ACC112 (cell line): ENCODE measurements around the gene ABHD10.

Experiments
- H2AFZ ChIP-seq: fragments of 200-600 bp; sonication (generic); one replicate; pipeline ENCODE4 v1.6.0; 2017; ENCODE audit warnings: antibody characterized with exemption, low read length; ENCODE audit not compliant: unreplicated experiment
- H3K27ac ChIP-seq: fragments of 200-600 bp; sonication (generic); 2 replicates; pipeline ENCODE4 v1.5.1; 2014; ENCODE audit warnings: low read depth, mild to moderate bottlenecking, antibody characterized with exemption, low read length, moderate library complexity
- H3K27me3 ChIP-seq: fragments of 200-600 bp; sonication (generic); 2 replicates; pipeline ENCODE4 v1.6.1; 2014; ENCODE audit warnings: mild to moderate bottlenecking, antibody characterized with exemption, low read length, moderate library complexity, mixed read lengths; ENCODE audit not compliant: insufficient read depth
- H3K36me3 ChIP-seq: fragments of 200-600 bp; sonication (generic); 2 replicates; pipeline ENCODE4 v1.6.1; 2016; ENCODE audit warnings: mild to moderate bottlenecking, antibody characterized with exemption, low read length, moderate library complexity, mixed read lengths; ENCODE audit not compliant: insufficient read depth
- H3K4me1 ChIP-seq: fragments of 200-600 bp; sonication (generic); one replicate; pipeline ENCODE4 v1.6.1; 2016; ENCODE audit warnings: low read length, mixed read lengths; ENCODE audit not compliant: insufficient read depth, unreplicated experiment, control insufficient read depth
- H3K4me3 ChIP-seq: fragments of 200-600 bp; sonication (generic); 2 replicates; pipeline ENCODE4 v1.5.1; 2014; ENCODE audit warnings: mild to moderate bottlenecking, low read depth, low read length
- H3K79me2 ChIP-seq: fragments of 200-600 bp; sonication (generic); one replicate; pipeline ENCODE4 v1.6.0; 2016; ENCODE audit warnings: low read length; ENCODE audit not compliant: control insufficient read depth, unreplicated experiment, insufficient read depth

Gene ABHD10

DNA sequence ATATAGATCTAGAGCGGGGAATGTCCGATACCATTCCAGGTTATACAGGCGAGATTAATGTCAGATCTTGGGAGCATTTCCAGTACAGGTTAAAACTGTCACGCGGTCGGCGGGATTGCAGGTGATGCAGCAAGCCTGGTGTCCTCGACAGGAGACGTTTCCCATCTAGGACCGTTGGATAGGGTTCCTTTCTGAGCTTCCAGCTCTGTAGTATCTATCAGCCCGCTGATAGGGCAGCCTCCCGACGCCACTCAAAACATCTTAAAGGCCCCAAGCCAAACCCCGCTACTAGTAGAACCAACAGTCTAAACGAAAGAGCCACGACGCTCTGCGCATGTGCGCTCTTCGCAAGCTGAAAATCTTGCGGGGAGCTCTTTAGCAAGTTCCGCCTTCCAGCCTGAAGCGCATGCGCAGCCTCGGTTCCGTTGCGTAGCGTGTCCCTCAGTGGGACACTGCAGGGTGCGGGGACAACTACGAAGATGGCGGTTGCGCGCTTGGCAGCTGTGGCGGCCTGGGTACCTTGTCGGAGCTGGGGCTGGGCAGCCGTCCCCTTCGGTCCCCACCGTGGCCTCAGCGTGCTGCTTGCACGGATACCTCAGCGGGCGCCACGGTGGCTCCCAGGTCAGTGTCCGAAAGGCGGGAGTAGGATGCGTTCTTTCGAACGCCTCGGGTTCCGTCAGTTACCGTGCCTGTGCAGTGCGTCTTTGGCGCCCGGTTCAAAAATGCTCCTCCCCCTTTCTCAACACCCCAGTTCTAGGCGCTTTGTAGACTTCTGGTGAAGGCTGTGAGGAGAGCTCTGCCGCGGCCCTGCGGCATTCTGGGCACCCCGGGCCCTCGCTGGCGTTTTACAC is at the start of gene ABHD10:
ABHD10 (plus strand) TSS at position 444 of the 851 bp plus-strand sequence; CDS start at position 480, 36 bp downstream.
- Histone ChIP-seq H3K4me1 (peaks cover 18% of the 10 kb centered on the region), H3K27ac (peak within 1 kb of the TSS; percentile 38; the same call in 1 of the 2 replicates), H3K4me3 (peak within 1 kb of the TSS; percentile 95), H3K27me3 (no peaks in the 10 kb centered on the region), H3K36me3 (peaks cover 11% of the 10 kb centered on the region), H2AFZ (peak within 1 kb of the TSS; percentile 96), H3K79me2 (peaks cover 43% of the 10 kb centered on the region)

DNA sequence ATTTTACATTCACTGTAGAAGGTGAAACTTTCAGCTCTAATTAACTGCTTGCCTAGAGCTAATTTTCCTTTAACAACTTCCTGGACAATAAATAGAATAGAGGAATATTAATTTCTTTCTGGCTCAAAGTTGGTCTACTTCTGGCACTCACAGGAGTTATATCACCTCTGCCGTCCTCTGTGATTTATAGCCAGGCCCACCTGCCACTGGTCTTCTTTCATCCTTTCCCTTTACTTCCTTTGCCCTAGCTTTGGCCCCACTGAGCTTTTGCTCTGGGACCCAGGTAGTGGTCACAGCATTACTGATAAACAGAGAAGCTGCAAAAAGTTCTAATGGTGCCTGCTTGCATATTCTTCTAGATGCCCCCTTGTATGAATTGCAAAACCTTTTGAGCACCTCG is 49.3 kb upstream of the ABHD10 start:
- no peaks in the 10 kb centered on the region for H3K27me3 ChIP-seq
- no peak overlapping the region for H3K4me3 ChIP-seq
- H3K36me3 ChIP-seq, result peaks cover 40% of the 10 kb centered on the region
- H3K4me1 ChIP-seq, result peaks cover 7% of the 10 kb centered on the region
- no peak overlapping the region for H3K27ac ChIP-seq
- no peak overlapping the region for H2AFZ ChIP-seq
- no peaks in the 10 kb centered on the region for H3K79me2 ChIP-seq

DNA sequence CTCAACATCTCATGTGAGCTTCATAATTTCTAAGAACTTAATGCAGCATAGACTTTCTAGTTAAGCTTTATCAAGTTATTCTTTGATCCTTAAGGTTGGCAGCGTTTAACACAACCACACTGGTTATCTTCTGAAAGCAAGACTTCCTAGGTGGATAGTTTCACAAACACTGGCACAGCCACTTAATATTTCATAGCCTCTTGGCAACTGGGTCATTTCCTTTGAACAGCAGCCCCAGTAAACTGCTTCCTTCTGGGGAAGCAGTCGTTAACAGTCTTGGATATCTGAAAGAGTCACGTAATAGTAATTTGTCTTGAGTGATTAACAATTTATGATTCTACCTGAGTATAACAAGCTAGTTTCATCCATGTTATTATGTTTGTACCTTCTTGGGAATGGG is 45.9 kb upstream of the ABHD10 start:
- Histone ChIP-seq H2AFZ (no peak overlapping the region), H3K27me3 (no peaks in the 10 kb centered on the region), H3K4me3 (no peak overlapping the region), H3K4me1 (peaks cover 42% of the 10 kb centered on the region), H3K79me2 (no peaks in the 10 kb centered on the region), H3K36me3 (peaks cover 34% of the 10 kb centered on the region), H3K27ac (no peak overlapping the region)

DNA sequence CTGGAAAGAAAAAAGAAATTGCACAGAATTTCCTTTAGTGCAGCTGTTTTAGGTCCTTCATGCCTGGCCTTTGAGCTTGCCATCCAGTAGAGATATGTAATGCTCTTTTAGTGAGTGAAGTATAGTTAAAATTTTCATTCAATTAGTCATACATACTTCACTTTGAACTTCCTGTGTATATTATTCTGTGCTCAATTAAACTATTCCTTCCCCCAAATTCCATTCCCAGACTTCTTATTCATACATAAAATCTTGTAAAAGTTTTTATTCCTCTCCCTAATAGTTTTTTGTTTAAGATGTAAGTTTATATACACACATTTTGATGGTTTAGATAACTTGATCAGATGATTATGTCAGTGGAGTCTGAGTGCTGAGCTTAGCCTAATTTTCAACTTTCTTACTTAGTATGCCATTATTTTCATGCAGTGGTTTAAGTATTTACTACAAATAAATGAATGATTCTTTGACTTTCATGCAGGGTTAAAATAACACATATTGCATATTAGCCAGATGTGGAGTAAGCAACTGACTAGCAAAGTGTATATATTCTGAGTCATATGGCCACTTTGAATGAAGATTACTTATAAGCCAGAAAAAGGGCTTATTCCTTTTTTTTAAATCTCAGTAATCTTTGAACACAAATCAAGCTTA is 42.5 kb upstream of the ABHD10 start:
- Histone ChIP-seq H3K4me3 (peak overlapping the region; percentile 28), H3K27me3 (no peaks in the 10 kb centered on the region), H3K27ac (peak overlapping the region; percentile 92), H3K79me2 (no peaks in the 10 kb centered on the region), H3K36me3 (peaks cover 51% of the 10 kb centered on the region), H2AFZ (no peak overlapping the region), H3K4me1 (peaks cover 42% of the 10 kb centered on the region)

DNA sequence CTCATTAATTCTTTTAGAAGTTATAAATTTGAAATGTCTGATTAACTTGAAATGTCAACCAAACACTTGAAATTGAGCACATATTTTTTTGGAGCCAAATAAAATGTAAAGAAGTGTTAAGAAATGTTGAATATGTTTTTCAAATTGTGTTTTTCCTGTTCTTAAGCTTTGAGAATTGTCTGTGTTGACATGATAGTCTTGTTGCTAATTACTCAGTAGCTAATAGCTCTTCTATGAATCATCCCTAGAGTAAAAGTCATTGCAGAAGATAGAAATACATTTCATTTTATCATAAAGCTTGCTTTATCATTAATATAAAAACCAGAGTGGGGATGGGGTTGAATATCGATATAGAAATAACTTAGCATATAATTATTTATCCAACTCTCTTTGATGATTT is 41.9 kb upstream of the ABHD10 start:
- peaks cover 48% of the 10 kb centered on the region for H3K36me3 ChIP-seq

DNA sequence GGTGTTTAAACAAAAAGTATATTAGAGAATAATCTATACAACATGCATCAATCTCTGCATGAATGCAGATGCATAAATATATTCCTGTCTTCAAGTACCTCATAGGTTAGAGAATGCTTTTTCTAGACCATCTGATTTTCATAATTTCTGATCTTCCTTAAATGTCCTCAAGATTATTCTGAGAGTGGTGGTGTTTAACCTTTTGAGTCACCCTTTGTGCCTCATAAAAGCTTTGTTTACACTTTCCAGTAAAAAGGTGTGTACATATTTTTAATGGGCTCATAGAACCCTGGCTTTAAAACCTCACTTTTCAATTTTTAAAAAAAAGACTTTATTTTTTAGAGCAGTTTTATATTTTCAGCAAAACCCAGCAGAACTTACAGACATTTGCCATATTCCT is 41.0 kb upstream of the ABHD10 start:
- Histone ChIP-seq H3K4me3 (no peak overlapping the region), H3K79me2 (no peaks in the 10 kb centered on the region), H3K27me3 (no peaks in the 10 kb centered on the region), H3K27ac (peak overlapping the region; percentile 92), H2AFZ (no peak overlapping the region), H3K4me1 (peaks cover 42% of the 10 kb centered on the region), H3K36me3 (peaks cover 44% of the 10 kb centered on the region)

More for the DNA sequence above, 41.9 kb upstream of the ABHD10 start:
- Histone ChIP-seq H3K27ac (peak overlapping the region; percentile 92), H3K4me1 (peaks cover 42% of the 10 kb centered on the region), H2AFZ (no peak overlapping the region), H3K27me3 (no peaks in the 10 kb centered on the region), H3K4me3 (peak overlapping the region; percentile 28), H3K79me2 (no peaks in the 10 kb centered on the region)

DNA sequence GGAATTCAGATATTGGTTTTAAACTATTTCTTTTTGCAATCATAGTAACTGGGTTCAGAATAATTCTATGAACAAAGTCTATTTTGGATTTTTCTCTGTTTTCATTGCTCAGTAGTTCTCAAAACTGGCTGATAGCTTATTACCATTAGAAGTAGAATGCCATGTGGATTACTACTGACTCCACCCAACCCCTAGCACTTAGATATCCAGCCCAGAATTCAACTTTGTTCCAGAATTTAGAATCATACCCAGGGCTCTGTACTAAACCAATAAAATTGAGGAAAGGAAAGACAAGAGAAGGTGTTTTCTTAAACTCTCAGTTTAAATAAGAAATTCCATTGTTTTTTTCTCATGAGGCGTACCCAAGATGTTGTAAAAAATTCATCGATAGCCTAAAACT is 39.0 kb upstream of the ABHD10 start:
- H3K4me3 ChIP-seq, result no peak overlapping the region
- H2AFZ ChIP-seq, result no peak overlapping the region
- H3K79me2 ChIP-seq, result no peaks in the 10 kb centered on the region
- H3K27me3 ChIP-seq, result no peaks in the 10 kb centered on the region
- no peak overlapping the region for H3K27ac ChIP-seq
- peaks cover 41% of the 10 kb centered on the region for H3K36me3 ChIP-seq
- peaks cover 41% of the 10 kb centered on the region for H3K4me1 ChIP-seq

DNA sequence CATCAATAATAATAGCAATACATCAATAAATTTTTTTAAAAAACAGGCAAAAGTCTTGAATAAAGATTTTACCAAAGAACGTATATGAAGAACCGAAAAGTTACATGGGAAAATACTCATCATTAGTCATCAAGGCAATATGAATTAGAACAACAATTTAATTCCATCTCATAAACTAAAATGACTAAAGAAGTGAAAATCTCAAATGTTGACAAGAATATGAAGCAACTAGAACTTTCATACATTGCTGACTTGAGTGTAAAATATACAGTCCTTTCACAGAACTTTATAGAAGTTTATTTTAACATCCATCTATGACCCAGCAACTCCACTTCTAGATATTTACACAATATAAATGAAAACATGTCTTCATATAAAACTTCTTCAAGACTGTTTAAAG is 35.3 kb upstream of the ABHD10 start:
- peaks cover 62% of the 10 kb centered on the region for H3K36me3 ChIP-seq
- no peak overlapping the region for H2AFZ ChIP-seq
- no peaks in the 10 kb centered on the region for H3K79me2 ChIP-seq
- peak overlapping the region; percentile 62 for H3K27ac ChIP-seq
- H3K27me3 ChIP-seq, result no peaks in the 10 kb centered on the region
- H3K4me3 ChIP-seq, result no peak overlapping the region
- H3K4me1 ChIP-seq, result peaks cover 18% of the 10 kb centered on the region

- Histone ChIP-seq H3K27ac (peak overlapping the region; percentile 62), H3K36me3 (peaks cover 61% of the 10 kb centered on the region), H3K27me3 (no peaks in the 10 kb centered on the region)
These were observed 34.5 kb upstream of the ABHD10 start for GRCh38 chr3:111944372-111944771.

DNA sequence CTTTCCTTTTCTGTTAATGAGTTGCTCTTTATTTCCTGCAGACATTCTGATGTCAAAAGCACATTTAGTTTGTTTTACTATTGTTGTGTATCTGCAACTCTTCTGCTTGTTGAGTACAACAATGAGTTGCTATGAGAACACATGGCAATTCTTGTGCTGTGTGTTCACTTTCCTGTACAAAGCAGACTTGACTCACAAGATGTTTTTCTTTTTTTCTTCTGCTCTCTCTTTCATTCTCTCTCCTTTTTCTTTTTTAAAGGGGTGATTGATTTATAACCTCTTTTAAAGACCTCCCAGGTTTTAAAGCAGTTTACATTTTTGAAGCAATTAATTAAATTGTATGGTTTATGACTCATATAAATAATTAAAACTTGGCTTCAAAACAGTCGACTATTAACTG is 31.6 kb upstream of the ABHD10 start:
- H2AFZ ChIP-seq, result no peak overlapping the region
- no peaks in the 10 kb centered on the region for H3K79me2 ChIP-seq
- no peaks in the 10 kb centered on the region for H3K27me3 ChIP-seq
- no peak overlapping the region for H3K4me3 ChIP-seq
- H3K36me3 ChIP-seq, result peaks cover 43% of the 10 kb centered on the region
- peaks cover 18% of the 10 kb centered on the region for H3K4me1 ChIP-seq
- peak overlapping the region; percentile 35; the same call in 1 of the 2 replicates for H3K27ac ChIP-seq

More at GRCh38 chr3:111944372-111944771, 34.5 kb upstream of the ABHD10 start:
- Histone ChIP-seq H2AFZ (no peak overlapping the region), H3K79me2 (no peaks in the 10 kb centered on the region), H3K4me1 (peaks cover 18% of the 10 kb centered on the region), H3K4me3 (no peak overlapping the region)
